ENCODE measurements around the gene OR2T5.
"Not testable (repeated sequence)": the region's sequence is repeated elsewhere in the genome, so short reads cannot be mapped to it uniquely, and the experiment has no call there.

The OR2T5 gene, protein sequence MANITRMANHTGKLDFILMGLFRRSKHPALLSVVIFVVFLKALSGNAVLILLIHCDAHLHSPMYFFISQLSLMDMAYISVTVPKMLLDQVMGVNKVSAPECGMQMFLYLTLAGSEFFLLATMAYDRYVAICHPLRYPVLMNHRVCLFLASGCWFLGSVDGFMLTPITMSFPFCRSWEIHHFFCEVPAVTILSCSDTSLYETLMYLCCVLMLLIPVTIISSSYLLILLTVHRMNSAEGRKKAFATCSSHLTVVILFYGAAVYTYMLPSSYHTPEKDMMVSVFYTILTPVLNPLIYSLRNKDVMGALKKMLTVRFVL

DNA sequence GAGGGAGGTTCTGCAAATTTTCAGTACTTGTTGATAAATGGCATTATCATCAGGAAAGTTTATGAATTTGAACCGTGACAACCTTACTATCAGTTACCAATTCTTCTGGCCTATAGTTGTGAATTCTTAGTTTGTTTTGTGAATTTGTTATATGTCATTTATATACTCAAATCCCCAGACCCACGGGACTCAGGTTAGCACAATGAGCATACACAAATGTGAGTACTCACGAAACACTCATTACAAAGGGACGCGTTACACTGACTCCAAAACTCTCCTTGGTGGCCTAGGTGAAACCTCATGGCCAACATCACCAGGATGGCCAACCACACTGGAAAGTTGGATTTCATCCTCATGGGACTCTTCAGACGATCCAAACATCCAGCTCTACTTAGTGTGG is at the start of gene OR2T5:
Gene OR2T5 (plus strand): TSS at position 301 of the 400 bp plus-strand sequence. CDS start 0 bp downstream, at position 301.
- DNase-seq (ENCODE audit: low read depth, low spot score), result not testable (repeated sequence)

GRCh38 chr1:248438668-248439067 is 49.7 kb upstream of the OR2T5 start:
- not testable (repeated sequence) for DNase-seq (ENCODE audit: low read depth, low spot score)

GRCh38 chr1:248439283-248439682 is 49.1 kb upstream of the OR2T5 start:
- DNase-seq (ENCODE audit: low read depth, low spot score), result not testable (repeated sequence)

- not testable (repeated sequence) for DNase-seq (ENCODE audit: low read depth, low spot score)
Measured at GRCh38 chr1:248442500-248443277, 45.7 kb upstream of the OR2T5 start.

DNA sequence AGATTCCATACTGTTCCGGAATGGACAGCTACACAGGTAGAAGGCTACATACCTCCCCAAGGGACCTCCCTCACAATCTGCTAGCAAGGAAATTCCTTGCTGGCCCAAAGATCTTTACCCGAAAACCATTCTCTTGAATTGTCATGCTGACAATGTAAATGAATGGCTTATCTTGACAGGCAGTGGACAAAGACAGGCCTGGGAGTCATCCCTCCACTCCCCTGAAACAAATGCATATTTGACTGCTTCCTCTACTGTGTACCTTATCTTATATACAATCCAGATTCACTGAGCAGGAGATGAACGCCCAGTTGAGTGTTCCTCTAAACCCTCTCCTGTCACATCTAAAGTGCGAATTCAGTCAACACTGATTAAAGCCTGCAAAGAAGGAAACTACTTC is 43.8 kb upstream of the OR2T5 start:
- DNase-seq (ENCODE audit: low read depth, low spot score), result not testable (repeated sequence)

DNA sequence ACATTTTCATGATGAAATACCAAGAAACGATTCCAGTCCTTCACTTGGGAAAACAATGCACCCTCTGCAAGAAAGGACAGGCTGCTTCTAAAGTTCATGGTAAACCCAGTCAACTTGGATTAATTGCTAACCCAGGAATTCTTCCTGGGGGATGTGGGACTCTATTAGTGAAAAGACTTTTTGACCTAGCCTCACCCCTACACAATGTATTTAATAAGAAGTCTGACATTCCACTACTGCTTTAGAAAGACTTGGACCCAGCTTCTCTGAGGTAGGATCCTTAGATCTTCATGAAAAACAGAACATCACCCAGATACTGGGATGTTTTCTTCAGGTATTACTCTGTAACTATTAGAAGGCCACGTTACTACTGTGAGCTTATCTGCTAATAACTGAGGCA is 43.0 kb upstream of the OR2T5 start, which contains the start of gene OR2T2:
Gene OR2T2 (plus strand): TSS at position 239 of the 400 bp plus-strand sequence. CDS start 7,161 bp downstream, outside the sequence.
- DNase-seq (ENCODE audit: low read depth, low spot score), result not testable (repeated sequence)

DNA sequence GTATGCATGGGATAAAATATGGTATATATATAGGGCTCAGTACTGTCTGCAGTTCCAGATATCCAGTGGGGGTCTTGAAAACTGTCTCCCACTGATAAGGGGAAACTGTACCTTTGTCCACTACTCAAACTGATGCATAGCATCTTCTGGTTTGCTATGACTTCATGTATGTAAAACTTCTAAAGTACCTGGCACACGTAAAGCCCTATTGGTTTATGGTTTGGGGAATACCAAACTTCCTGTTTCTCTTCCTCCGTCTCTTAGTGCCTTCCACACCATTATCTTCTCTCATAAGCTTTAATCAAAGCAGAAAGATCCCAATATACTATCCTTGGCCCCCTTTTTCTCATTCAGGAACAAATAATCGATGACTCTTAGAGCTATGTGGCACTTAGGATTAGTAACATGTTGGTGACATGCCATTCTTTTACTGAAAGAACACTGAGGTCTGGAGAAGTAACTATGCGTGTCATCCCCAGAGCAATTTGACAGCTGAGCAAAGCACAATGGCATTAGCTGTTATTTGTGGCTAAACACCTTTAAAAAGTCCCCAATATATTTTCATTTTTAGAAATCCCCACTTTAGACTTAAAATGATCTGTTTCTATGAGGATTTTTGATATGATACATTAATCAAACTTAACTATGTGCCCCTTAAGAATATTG is 39.8 kb upstream of the OR2T5 start:
- DNase-seq (ENCODE audit: low read depth, low spot score), result not testable (repeated sequence)

GRCh38 chr1:248449821-248450465 is 38.4 kb upstream of the OR2T5 start:
- not testable (repeated sequence) for DNase-seq (ENCODE audit: low read depth, low spot score)

DNA sequence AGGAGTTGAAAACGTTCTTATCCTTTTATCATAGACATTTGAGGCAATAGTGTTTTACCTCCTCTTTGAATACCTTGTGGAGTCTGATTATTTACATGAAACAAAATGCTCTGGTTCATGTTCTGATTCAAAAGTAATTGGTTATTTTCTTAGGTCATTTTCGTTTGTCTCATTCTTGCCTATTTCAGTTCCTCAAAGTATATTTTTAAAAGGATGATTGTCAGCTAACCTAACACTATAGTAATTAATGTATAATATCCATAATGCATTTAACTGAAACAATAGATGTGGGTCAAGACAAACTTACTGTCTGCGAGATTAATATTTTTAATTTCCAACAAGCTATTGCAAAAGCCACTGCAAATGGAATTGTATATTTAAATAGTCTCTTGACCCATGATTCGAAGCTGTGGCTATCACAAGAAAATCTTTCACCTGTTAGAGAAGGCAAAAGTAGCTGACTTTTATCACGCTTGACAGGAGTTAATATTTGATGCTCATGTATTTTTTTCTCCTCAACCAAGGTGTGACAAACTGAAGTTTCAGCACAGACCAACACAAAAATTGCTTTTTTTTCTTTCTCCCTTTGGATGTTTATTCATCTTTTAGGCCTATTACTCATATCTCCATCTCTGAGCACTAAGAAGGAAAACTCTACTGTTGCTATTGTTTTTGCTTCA is 37.8 kb upstream of the OR2T5 start:
- DNase-seq (ENCODE audit: low read depth, low spot score), result not testable (repeated sequence)

- DNase-seq (ENCODE audit: low read depth, low spot score), result not testable (repeated sequence)
Measured at GRCh38 chr1:248453619-248454018, 34.8 kb upstream of the OR2T5 start.

- DNase-seq (ENCODE audit: low read depth, low spot score), result not testable (repeated sequence)
Measured at GRCh38 chr1:248455045-248455444, 33.3 kb upstream of the OR2T5 start.

- not testable (repeated sequence) for DNase-seq (ENCODE audit: low read depth, low spot score)
Measured at GRCh38 chr1:248456635-248457034, 31.8 kb upstream of the OR2T5 start.

- DNase-seq (ENCODE audit: low read depth, low spot score), result not testable (repeated sequence)
Measured at GRCh38 chr1:248459117-248459516, 29.3 kb upstream of the OR2T5 start.

DNA sequence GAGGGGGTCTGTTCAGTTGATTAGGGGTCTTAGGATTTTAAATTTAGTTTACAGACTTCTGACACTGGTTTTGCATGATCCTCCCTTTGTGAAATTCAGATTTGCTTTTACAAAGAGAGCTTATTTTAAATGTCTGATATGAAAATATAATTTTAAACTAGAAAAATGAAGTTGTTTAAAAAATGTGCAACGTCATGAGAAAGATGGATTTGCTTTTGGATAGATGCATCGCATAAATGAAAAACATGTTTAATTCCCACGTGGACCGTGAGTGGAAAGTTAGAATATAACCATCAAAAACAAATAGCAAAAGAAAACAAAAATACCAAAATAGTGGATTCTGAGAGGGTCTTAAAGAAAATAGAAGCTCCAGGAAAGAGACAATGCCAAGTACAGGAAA is 17.2 kb upstream of the OR2T5 start:
- DNase-seq (ENCODE audit: low read depth, low spot score), result no peak

- DNase-seq (ENCODE audit: low read depth, low spot score), result not testable (repeated sequence)
Measured at GRCh38 chr1:248472111-248472510, 16.3 kb upstream of the OR2T5 start.

DNA sequence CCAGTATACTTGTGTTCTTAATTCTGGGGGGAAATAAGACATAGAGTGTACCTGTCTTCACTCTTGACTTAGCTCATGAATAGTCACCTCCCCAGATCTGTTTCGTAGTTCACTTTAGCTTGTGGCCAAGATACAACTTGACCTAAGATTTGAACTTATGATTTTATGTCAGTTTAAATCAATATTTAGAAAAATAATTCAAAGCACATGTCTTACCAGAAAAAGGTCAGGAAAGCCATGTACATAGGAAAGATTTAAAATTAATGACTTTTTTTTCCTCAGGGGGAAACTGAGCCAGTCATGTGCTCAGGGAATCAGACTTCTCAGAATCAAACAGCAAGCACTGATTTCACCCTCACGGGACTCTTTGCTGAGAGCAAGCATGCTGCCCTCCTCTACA is 15.3 kb upstream of the OR2T5 start, which contains the start of gene OR2T3:
Gene OR2T3 (plus strand): TSS at position 301 of the 400 bp plus-strand sequence. CDS start 0 bp downstream, at position 301.
- DNase-seq (ENCODE audit: low read depth, low spot score), result not testable (repeated sequence)

- not testable (repeated sequence) for DNase-seq (ENCODE audit: low read depth, low spot score)
Measured at GRCh38 chr1:248475660-248476059, 12.7 kb upstream of the OR2T5 start.

DNA sequence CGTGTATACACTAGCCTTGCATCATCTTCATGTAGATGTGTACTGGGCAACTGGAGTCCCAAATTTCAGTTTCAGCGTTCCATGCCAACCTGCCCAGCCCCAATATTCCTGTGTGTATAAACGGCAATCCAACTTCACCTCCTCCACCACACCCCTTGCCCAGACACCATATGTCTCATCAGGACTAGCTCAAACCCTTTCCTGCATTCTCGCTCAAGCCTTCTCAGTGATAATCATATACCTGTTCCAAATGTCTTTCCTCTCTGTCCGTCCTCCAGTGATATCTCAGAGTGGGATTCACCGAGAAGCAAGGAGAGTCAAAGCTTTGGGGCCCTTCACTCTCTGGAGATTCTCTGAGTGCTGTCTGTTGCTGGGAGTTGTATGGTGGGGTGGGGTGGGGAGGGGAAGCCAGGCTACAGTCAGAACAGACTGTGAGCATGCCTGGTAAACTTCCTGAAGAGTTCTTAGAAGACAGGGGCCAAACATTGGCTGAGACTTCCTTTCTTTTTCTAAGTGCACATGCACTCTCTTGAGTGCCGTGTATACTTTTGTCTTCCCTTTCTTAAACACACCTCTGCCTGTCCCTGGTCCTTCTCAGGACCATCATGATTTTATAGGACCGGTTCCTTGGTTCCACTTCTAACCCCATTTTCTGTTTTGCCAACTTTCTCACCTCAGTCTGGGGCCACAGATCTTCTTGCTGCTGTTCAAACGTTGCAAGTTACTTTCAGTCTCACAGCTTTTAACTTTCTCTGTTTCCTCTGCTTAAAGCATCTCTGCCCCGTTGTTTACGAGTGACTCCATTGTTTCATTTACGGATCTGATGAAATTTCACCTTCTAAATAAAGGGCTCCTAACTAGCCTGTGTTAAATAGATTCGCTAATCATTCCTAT is 6.5 kb upstream of the OR2T5 start:
- DNase-seq (ENCODE audit: low read depth, low spot score), result not testable (repeated sequence)

- not testable (repeated sequence) for DNase-seq (ENCODE audit: low read depth, low spot score)
Measured at GRCh38 chr1:248496661-248497060, 8.3 kb downstream of the OR2T5 start.
